Measurements from ENCODE around the gene PTPRG.

The PTPRG gene

DNA sequence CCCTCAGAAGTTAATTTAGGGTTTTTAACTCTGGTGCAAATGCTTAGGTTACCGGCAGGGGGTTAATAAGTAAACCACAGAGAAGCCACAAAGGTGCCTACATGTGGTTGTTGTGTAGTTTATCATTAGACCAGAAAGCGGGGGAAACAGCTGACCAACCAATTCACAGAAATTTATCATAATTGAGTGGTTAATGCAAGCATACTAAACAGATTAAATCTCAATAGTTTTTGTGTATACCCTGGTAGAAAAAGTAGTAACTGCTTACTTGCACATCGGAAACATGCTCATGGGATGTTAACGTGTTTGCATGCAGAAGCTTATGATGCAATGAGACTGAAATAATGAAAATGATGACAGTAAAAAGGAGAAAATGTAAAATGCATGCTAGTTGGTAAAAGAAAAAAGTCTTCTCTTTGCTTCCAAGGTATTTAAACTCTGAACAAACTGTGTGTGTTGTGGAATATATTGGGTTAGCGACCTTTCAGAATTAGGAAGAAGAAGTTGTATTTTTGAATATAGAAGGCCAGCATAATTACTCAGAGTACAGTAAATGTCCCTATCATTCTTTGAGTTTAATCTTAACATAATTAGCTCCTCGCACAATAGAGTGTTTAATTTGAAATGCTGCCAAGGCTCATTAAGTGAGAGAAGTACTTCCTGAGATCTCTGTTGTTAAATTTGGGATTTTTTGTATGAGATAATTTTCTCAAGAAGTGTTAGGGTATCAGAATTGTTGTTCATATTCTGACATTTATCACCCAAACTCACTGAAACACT, 316.2 kb downstream of the PTPRG start:
- in situ Hi-C loops (cut with MboI; ENCODE audit: low sequenced_read_pairs) = no loop called here

DNA sequence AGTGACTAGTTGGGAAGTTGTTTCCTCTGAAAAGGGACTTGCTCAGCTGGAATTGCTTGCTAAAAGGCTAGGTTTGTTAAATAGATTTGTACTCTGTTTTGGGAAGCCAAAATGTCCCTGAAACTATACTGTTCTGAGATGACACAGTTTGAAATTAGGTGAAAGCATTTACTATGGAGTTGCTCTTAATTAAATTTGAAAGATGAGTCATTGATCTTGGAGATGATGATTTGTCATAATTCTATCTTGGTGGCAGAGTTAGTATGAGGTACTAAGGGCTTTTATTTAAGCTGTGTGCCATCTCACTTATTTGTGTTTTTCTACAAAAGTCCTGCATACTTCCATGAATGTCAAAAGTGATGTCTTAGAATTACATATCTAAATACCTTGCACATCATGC, 320.9 kb downstream of the PTPRG start:
- in situ Hi-C loops (cut with MboI; ENCODE audit: low sequenced_read_pairs) = no loop called here

DNA sequence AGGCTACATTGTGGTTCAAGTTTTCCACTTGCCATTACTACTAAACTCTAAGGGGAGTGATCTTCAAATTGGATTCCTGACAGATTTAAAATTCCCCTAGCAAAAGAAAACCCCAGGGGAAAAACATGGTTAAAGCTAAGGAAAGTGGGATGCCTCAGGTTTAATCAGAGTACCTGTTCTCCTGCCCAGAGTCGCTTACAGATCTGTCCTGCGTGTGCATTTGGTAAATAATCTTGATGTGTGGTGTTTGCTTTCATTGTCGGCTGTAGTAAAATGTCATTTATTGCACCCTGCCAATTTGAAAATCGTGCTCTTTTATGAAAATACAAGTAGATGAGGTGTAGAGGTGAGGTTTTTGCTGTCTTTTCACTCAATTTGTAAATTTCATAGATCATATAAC, 323.4 kb downstream of the PTPRG start:
- in situ Hi-C loops (cut with MboI; ENCODE audit: low sequenced_read_pairs) = no loop called here

DNA sequence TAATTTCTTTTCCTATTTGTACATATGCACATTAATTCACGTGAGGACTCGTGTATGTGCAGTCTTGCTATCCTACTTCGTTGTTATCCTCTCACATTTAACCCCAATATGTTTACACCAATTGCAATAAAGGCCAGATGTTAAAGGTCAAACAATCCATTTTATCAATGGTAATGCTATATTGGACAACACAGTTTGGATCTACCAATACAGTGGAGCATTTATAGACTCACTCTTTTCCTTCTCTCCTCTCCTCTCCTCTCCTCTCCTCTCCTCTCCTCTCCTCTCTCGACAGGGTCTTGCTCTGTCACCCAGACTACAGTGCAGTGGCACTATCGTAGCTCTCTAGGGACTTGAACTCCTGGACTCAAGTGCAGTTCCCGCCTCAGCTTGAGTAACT, 324.0 kb downstream of the PTPRG start:
- in situ Hi-C loops (cut with MboI; ENCODE audit: low sequenced_read_pairs) = no loop called here

DNA sequence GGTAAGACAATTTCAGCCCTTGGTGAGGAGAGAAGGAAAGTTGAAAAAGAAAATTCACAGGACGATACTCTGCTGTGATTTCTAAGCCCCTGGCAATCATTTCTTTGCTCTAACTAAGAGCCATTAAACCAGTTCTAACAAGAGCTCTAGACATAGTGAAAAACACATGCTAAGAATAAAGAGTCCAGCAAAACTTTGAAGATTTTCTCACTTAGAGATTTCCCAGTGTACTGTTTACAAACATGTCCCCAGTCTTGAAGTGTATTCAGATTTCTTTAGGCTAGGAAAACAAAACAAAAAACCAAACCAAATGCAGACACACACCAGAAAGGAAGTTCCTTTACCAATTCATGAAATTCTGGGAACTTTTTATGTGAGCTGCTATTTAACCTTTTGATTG, 325.8 kb downstream of the PTPRG start:
- in situ Hi-C loops (cut with MboI; ENCODE audit: low sequenced_read_pairs) = no loop called here

DNA sequence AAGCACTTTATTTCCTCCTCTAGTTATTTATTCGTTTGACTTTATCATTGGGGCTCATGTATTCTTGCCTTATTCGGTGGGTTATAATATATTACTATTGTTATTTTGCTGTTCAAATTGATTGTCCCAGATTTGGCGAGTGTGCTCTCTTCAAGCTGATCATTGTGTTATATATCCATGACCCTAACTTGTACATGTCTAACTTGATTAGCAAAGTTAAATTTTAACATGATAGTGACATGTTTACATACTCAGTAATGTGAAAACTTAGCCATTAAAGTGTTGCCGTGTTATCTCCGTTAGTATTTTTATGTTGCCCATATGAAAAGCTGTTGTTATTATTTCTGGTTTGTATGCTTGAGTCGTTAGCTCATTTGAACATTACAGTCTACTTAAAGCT, 327.9 kb downstream of the PTPRG start:
- in situ Hi-C loops (cut with MboI; ENCODE audit: low sequenced_read_pairs) = no loop called here

DNA sequence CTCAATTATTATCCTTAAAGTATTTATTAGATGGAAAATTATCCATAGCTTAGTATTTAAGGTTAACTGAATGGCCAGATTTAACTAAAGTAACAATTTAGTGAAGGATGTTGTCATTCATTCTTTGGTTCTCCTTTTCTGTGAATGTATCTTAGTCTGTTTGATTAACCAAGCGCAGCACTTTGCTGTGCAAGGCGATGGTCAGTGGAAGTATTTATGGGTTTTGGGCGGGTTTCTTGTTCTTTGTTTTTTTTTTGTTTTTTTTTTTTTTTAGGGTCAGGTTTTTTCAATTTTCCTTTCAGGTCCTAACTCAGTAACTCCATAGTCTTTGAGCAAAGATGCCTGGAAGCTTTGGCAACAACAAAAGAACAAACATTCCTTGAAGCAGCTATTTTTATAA, 328.8 kb downstream of the PTPRG start:
- in situ Hi-C loops (cut with MboI; ENCODE audit: low sequenced_read_pairs) = no loop called here

DNA sequence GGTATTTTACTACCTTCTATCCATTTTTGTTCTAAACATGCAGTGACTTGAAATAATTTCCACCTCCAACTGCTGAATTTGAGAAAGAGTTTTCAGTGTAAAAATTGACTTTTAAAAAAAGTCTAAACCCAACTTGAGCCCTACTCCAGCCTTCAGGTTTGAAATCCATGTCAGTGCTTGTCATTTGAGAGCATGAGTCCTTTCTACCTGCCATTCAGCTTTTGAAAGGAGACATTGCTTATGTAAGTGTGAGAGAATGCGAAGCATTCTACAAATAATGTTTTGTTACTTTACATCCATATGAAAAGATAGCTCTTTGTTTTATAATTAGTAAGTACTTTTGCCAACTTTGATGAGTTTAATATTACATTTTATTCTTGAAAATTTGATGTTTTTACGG, 329.2 kb downstream of the PTPRG start:
- in situ Hi-C loops (cut with MboI; ENCODE audit: low sequenced_read_pairs) = no loop called here

- in situ Hi-C loops (cut with MboI; ENCODE audit: low sequenced_read_pairs) = no loop called here
These were observed 331.5 kb downstream of the PTPRG start for GRCh38 chr3:61892891-61893290.

DNA sequence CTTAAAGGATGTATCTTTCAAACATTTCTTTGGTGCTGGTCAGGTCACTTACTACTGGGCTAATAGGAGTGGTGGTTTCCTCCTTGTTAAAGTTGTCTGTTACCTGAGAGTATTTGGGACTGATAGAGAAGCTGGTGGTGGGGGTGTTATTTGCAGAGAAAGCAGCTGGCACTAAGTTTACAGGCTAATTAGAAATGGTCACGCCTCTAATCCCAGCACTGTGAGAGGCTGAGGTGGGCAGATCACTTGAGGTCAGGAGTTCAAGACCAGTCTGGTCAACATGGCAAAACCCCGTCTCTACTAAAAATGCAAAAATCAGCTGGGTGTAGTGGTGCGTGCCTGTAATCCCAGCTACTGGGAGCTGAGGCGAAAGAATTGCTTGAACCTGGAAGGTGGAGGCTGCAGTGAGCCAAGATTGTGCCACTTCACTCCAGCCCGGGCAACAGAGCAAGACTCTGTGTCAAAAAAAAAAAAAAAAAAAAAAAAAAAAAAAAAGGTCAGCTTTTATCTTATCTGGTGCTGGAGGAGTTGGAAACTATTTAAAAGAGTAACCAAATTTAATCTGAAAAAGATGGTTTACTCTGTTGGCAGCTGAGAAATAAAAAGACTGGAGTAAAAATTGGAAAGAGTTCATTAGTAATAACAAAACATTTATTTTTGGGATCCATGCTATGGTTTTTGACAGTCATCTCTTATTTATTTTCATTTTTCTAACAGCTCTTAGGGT, 332.6 kb downstream of the PTPRG start:
- in situ Hi-C loops (cut with MboI; ENCODE audit: low sequenced_read_pairs) = no loop called here

- in situ Hi-C loops (cut with MboI; ENCODE audit: low sequenced_read_pairs) = no loop called here
These were observed 333.9 kb downstream of the PTPRG start for GRCh38 chr3:61894988-61895935.

GRCh38 chr3:61896251-61896650, 334.9 kb downstream of the PTPRG start:
- in situ Hi-C loops (cut with MboI; ENCODE audit: low sequenced_read_pairs) = no loop called here

GRCh38 chr3:61897848-61898247, 336.5 kb downstream of the PTPRG start:
- in situ Hi-C loops (cut with MboI; ENCODE audit: low sequenced_read_pairs) = no loop called here

- in situ Hi-C loops (cut with MboI; ENCODE audit: low sequenced_read_pairs) = no loop called here
These were observed 338.5 kb downstream of the PTPRG start for GRCh38 chr3:61899700-61900462.

DNA sequence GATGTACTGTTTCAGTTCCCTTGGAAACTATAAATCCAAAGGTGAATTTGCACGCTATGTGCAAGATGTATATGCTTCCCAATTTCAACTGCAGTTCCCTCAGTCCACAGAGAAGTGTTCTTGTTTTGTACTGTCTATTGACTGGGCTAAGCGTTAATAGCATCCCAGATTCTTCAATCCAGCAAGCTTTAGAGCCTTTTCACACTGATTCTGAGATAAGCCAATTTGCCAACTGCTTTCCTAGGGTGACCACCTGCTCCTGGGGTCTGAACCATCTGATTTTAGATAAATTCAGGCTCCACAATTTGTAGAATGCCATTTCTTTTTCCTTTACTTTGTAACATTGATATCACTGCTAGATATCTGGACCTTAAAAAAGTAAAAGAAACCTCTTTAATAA, 340.1 kb downstream of the PTPRG start:
- in situ Hi-C loops (cut with MboI; ENCODE audit: low sequenced_read_pairs) = no loop called here

DNA sequence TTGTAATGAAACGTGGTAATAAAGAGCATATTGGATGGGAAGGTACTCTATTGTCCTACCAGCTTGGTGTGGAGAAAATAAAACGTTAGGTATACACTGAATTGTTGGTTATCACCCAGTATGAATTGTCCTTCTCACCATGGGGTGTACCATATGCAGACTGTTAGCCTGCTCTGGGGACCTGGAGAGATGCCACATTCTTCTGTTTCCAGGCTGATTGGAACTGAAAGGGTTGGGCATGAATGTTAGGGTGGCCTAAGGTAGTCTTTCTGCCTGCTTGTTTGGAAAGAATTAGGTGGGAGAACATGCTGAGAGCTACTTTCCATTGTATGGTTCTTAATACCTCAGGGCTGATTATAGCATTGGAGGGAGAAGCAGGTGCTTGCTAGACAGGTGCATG, 340.6 kb downstream of the PTPRG start:
- in situ Hi-C loops (cut with MboI; ENCODE audit: low sequenced_read_pairs) = no loop called here

GRCh38 chr3:61903074-61903473, 341.7 kb downstream of the PTPRG start:
- in situ Hi-C loops (cut with MboI; ENCODE audit: low sequenced_read_pairs) = no loop called here

DNA sequence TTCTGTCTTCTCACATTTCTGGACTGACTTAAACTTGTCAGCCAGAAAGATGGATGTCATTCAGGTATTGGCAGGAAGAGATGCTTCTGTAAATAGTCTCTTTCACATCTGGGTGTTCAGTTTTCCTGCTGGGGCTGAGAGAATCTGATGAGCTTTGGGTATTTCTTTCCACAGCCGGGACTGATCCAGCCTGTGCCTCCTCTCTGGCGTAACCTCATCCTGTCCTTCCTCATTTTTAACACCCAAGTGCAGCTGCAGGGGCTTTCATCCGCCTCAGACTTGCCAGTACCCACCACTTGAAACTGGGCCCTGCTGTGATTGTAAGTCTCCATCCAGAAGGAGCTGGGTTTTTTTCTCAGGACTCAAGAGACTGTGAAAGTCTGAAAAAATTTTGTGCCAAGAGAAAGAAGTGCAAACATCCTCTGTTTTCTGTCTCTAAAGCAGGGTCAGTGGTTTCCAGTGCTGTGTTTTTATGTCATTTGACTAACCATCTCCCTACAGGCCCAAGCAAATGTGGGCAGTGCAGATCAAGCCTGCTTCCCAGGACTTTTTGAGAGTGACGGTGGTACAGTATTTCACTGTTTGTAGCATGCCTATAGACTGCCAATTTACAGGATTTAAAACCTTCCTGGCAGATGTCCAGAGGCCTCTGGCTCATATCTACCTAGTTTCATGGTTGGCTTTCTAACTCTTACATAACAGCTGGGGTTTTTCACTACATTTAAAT, 342.7 kb downstream of the PTPRG start:
- in situ Hi-C loops (cut with MboI; ENCODE audit: low sequenced_read_pairs) = no loop called here

GRCh38 chr3:61907210-61907795, 345.9 kb downstream of the PTPRG start:
- in situ Hi-C loops (cut with MboI; ENCODE audit: low sequenced_read_pairs) = no loop called here

GRCh38 chr3:61908382-61908781, 347.0 kb downstream of the PTPRG start:
- in situ Hi-C loops (cut with MboI; ENCODE audit: low sequenced_read_pairs) = no loop called here

Measured in hTERT RPE-1 (cell line).